Loucy (cell line): ENCODE data around the gene RPL5.

Source experiments
- EZH2phosphoT487 ChIP-seq: fragments of 200-600 bp; IDR thresholded peaks from 2 replicates; pipeline ENCODE4 v1.6.1; 2018; ENCODE audit warnings: antibody characterized with exemption, mild to moderate bottlenecking, moderate library complexity, borderline replicate concordance
- TF ChIP-seq, protein P1 (sequence below): fragments of 200-600 bp; sonication (generic); conservative IDR thresholded peaks from 2 replicates; pipeline ENCODE4 v1.5.1; 2014; ENCODE audit warnings: mild to moderate bottlenecking, antibody characterized with exemption, low read length

DNA sequence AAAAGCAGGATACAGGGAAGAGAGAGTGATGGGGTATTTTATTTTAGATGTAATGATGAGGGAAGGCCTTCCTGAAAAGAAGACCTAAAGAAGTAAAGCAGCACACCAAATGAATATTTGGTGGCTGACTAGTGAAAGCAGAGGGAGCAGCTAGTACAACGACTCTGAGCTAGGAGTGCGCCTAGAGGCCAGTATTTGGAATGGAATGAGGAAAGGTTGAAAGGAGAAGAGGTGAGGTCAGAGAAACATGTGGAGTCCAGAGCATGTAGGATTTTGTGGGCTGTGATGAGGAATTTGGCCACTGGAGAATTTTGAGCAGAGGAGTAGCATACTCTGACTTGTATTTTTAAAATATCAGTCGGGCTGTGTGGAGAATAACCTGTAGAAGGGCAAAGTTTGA, 11.8 kb upstream of the RPL5 start:
- TF ChIP-seq, protein P1, sequence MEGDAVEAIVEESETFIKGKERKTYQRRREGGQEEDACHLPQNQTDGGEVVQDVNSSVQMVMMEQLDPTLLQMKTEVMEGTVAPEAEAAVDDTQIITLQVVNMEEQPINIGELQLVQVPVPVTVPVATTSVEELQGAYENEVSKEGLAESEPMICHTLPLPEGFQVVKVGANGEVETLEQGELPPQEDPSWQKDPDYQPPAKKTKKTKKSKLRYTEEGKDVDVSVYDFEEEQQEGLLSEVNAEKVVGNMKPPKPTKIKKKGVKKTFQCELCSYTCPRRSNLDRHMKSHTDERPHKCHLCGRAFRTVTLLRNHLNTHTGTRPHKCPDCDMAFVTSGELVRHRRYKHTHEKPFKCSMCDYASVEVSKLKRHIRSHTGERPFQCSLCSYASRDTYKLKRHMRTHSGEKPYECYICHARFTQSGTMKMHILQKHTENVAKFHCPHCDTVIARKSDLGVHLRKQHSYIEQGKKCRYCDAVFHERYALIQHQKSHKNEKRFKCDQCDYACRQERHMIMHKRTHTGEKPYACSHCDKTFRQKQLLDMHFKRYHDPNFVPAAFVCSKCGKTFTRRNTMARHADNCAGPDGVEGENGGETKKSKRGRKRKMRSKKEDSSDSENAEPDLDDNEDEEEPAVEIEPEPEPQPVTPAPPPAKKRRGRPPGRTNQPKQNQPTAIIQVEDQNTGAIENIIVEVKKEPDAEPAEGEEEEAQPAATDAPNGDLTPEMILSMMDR = no peak
- no peak for TF ChIP-seq EZH2phosphoT487
